Stimulated activated naive CD4-positive, alpha-beta T cell treated with Interleukin-2 at 50 U/mL for 16 hours (primary cell): ENCODE data around the gene RCSD1.
A peak's percentile ranks its signal among the peaks of the same experiment; 100 is the strongest.
"Not testable (repeated sequence)": the region's sequence is repeated elsewhere in the genome, so short reads cannot be mapped to it uniquely, and the experiment has no call there.

Experiments used
- DNase-seq: peaks from one replicate; lab custom pipeline; 2025; lab: John Stamatoyannopoulos, UW

The RCSD1 gene, protein sequence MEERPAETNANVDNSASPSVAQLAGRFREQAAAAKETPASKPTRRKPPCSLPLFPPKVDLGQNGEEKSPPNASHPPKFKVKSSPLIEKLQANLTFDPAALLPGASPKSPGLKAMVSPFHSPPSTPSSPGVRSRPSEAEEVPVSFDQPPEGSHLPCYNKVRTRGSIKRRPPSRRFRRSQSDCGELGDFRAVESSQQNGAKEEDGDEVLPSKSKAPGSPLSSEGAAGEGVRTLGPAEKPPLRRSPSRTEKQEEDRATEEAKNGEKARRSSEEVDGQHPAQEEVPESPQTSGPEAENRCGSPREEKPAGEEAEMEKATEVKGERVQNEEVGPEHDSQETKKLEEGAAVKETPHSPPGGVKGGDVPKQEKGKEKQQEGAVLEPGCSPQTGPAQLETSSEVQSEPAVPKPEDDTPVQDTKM

DNA sequence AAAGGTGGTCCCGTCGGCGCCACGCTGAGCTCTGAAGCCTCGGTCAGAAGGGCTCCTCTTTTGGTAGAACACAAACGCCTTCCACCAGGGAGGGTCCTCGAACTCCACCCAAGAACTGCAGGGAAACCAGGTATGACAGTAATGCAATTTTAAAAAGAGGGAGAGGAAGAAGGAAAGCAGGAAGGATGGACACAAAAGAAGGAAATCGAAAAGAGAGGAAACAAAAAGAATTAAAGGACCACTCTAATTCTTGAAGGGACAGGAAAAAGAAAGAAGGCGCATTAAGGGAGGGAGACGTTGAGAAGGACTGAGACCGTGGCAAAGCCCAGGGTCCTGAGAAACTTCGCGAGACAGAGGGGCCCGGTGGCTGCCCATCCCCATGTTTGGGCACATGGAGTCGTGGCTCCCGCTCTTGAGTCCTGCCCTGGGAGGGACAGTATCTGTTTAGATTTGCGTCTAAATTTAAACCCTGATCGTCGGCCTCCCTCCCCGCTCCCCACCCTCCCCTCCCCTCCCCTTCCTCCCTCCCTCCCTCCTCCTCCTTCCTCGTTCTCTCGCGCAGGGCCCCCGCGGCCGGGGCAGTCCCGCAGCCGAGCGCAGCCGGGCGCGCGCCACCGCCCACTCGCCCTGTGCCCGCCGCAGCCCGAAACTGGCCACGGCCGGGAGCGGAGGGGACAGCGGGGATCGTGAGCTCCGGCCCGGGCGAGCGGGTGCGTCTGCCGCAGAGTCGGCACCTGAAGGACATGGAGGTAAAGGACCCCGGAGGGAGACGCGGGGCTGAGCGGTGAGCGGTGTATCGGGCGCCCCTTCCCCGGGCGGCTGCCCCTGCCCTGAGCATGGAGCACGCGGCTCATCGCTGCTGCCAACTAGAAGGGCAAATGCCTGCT lies at the start of gene RCSD1:
Gene RCSD1, plus strand, starts transcription at position 552 of the 887 bp plus-strand sequence. Its CDS starts 192 bp downstream, at position 744.
- peak; percentile 65 for DNase-seq

DNA sequence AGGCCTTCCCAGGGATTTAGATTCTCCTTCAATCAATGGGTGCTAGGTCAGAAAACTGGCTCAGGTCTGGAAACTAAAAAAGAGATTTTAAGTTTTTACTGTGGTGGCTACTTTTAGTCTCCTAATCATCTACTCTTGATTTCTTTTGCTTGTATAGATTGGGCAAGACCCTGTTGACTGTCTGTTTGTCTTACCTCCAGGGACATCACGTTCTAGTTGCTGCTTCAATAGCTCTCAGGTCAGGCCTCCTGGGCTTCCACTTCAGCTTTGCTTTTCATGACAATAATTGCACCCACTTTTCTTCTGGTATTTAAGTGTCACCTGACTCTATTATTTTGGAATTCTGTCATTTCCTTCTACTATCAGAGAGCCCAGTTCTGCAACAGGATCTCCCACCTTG lies 48.0 kb upstream of the RCSD1 start:
- DNase-seq, result no peak

DNA sequence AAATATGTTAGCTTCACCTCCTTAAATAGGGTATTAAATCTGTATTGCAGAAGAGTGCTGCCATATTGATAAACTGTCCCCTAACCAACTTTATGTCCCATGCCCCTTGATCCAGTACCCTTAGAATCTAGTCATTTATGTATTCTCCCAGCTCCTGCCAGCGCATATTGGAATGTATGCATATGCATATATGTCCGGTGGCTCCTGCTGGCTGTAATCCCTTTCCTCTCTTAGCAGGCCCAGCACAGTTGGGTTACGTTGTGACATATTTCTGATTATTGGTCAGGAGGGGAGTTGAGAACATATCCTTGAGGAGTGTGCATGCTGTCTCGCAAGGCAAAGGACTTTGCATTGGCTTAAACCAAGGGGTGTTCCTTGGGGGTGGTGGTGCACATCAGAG lies 47.3 kb upstream of the RCSD1 start:
- DNase-seq, result no peak

DNA sequence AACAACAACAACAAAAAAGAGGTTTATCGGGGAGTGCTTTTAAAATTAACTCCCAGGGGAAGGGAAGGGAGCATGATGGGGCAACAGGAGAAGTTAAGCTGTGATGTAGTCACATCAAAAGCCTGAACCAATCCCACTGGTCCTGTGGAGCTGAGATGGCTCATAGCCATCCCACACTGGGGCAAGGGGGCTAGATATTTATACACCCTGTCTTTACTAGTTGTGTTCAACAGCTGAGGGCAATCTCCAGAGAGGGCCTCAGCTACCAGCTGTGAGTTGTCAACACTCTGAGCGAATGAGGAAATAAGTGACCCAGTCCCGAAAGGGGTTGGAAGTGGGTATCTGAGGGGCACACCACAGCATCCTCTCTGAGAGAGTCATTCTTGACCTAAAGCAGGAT lies 45.5 kb upstream of the RCSD1 start:
- DNase-seq, result no peak

DNA sequence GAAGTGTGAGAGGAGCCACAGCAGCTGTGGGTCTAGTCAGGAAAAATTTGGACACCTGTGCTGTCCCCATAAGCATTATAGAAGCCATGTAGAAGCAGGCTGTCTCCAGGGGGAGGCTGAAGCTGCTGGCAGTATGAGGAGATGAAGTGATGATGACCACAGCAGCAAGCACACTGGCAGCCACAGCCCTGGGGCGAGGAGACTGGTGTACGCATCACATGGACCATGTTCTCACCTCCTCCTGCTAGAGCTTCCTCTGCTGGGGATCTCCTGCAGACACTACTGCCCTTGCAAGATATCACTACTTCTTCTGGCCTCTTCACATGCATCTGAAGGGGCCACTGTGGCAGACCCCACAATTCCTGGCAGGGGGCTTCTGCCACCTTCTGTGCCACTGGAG lies 42.7 kb upstream of the RCSD1 start:
- DNase-seq, result no peak

DNA sequence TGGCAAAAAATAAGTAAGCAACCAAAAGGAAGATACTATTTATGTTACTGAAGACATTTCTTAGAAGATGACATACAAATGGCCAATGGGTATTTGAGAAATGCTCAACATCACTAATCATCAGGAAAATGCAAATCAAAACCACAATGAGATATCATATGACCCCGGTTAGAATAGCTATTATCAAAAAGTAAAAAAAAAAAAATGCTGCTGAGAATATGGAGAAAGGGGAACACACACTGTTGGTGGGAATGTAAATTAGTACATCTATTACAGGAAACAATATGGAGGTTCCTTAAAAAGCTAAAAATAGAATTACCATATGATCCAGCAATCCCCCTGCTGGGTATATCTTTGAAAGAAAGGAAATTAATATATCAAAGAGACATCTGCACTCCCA lies 42.2 kb upstream of the RCSD1 start:
- no peak for DNase-seq

DNA sequence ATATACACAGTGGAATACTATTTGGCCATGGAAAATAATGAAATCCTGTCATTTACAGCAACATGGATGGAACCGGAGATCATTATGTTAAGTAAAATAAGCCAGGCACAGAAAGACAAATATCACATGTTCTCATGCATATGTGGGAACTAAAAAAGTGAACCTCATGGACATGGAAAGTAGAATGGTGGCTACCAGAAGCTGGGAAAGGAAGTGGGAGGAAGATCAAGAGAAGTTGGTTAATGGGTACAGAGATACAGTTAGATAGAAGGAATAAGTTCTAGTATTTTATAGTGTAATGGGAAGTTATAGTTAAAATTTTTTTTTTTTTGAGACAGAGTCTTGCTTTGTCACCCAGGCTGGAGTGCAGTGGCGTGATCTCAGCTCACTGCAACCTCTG lies 41.7 kb upstream of the RCSD1 start:
- DNase-seq, result no peak

DNA sequence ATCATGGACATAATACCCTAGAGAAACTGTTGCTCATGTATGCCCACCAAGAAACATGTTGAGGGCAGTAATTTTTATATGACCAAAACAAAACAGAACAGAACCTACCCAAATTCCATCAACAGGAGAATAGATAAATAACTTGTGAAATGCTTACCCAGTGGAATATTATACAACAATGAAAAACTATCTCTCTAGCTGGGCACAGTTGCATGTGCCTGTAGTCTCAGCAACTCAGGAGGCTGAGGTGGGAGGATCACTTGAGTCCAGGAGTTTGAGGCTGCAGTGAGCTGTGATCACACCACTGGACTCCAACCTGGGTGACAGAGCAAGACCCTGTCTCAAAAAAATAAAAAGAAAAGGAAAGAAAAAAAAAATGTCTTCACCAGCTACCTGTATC lies 37.6 kb upstream of the RCSD1 start:
- DNase-seq, result no peak

DNA sequence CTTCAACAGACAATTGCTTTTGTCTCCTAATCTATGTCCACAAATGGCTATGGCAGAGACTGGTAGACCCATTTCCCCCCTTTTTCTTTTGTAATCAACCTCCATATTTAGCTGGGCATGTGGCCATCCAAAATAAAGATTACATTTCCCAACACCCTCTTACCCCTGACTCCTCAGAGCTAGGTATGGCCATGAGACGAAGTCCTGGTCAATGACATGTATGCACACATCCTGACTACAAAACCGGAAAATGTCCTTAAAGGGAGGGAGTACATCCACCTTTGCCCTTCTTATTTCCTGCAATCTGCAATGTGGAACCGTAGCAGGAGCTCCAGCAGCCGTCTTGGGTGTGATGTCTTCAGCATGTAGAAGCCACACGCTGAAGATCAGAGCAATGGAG lies 36.2 kb upstream of the RCSD1 start:
- no peak for DNase-seq

DNA sequence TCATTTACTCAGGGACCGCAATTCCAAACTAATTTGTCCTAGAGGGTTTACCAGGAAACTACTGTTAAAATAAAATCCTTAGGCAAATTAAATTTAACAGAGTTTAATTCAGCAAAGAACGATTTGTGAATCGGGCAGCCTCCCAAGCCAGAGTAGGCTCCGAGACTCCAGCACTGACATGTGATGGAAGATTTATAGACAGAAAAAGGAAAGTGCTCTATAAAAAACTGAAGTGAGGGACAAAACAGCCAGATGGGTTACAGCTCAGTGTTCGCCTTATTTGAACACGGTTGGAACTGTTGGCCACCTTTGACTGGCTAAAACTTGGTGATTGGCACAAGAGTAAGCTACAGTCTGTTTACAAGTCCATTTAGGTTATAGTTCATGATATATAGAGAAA lies 35.2 kb upstream of the RCSD1 start:
- DNase-seq, result no peak

DNA sequence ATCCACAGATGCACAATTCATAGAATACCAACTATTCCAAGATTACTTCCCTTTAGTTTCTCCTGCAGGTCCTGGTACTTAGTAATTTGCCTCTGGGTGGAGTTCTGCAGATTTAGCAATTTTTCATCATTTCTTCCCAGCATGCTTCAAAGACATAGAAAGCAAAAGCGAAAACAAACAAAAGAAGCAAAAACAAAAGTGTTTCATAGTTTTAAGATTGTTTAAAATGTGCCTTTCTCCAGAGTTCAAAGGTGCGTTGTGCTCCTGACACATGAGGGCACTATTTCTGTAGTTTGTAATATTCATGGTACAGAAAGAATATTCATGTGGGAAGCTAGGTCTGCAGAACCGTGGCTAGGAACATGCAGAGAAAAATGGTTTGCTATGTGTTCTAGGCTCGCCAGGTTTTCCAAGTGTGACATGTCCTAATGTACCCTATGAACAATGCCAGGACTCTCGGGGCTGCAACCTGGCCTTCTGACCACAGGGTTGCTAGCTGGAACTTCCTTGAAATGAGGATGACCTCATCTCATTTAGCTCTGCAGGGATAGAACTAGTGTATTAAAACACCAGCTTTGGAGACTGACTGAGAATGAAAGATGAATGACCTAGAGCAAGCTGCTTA lies 30.0 kb upstream of the RCSD1 start:
- DNase-seq, result peak; percentile 22

DNA sequence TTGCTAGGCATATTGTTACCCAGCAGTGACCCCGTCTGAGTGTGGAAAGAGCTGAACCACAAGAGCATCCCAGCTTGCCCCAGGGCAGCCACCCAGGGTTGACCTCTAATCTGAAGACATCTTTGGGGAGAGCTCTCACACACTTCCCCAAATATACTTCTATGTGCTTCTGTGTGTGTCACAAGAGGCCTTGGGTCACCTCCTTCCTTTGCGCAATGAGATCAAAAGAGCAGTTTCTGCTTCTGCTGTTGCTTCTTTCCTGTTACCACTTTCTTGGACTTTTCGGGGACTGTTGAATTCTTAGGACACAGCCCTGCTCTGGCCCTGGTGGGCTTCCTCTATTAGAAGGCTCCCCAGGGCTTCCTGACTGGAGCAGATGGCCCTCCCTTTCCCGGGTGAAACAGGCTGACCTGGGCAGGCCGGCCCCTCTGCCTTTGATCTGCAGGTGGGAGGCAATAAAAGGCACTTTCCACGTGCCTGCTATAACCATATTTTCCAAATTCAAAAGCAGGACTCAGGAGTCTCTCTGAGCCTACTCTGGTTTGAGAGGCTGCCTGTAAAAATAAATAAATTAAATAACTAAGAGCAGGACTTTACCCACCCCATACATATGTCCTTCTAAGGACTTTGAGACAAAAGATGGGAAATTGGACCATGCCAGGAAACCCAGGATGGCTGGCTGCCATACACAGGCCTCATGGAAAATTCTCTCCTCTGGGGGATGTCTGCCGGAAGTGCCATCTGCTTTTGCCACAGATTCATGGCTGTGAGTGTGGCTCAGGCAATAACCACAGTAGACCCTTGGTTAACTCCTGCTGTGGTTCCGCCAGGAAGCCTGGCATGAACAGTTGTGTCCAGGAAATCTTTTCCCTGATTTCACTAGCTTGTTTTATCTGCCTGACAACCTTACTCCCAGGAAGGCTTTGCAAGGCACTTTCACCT lies 28.3 kb upstream of the RCSD1 start:
- DNase-seq, result no peak

DNA sequence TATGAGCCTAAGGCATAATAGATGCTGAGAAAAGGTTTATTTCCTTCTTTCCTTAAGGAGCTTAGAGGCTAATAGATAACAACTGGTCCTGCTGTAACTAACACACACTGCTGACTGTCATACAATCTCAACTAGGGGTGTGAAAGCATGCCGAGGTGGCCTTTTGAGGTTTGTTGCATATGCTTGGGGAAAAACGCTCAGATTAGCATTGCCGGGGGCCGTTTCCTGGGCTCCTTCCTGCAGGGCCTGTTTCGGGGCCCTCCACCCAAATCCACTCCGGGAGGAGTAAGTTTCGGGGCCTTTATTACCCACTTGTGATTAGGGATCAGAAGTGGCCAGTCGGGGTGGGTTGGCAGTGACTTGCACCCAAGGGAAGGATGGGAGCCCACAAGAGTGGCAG lies 27.2 kb upstream of the RCSD1 start:
- no peak for DNase-seq

DNA sequence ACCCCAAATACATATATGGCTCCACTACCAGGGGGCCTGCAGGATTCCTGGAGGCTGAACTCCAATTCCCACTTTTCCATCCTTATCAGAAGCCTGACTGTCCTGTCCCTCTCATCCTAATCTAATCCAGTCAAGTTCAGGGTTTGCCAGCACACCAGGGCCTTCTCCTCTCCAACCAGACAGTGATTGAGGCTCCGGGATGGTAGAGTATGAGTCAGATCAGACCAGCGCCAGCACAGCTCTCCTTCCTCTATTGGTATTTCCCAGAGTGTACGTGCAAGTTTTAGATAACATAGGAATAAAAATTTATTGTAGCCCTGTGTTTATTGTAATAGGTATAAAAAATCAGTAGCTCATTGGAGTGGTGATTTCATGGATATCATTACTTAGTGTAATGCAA lies 24.5 kb upstream of the RCSD1 start:
- no peak for DNase-seq

DNA sequence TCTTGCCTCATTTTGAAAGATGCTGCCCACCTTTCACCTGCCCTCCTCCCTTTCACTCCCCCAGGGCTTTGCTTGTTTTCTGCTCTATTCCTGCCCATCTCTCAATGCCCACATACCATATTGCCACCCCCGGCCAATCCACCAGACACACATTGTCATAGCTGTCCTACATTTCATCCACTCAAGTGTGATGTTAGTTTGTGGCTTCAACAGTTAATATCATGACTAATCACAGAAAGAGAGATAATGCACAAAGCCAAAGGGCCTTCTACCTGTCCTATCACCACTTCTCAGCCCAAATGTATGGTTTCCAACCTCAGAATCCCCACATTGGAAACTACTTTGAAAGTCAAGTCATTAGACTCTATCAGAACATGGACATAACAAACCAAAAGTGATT lies 18.0 kb upstream of the RCSD1 start:
- DNase-seq, result no peak

DNA sequence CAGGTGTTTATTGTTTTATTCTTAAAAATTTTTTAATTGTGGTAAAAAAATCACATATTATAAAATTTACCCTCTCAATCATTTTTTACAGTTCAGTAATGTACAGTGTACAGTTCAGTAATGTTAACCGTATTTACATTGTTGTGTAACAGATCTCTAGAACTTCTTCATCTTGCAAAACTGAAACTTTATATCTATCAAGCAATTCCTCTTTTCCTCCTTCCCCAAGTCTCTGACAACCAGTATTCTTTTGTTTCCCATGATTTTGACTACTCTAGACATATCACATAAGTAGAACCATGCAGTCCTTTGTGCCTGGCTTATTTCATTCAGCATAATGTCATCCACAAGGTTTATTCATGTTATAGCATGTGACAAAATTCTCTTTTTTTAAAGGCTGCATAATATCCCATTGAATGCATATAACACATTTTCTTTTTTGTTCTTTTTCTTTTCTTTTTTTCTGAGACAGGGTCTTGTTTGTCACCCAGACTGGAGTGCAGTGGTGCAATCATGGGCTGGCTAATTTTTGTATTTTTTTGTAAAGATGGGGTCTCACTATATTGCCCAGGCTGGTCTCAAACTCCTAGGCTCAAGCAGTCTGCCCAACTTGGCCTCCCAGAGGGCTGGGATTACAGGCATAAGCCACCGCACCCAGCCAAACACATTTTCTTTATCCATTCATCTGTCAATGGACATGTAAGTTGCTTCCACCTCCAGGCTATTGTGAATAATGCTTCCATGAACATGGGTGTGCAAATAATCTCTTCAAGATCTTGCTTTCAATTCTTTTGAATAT lies 17.2 kb upstream of the RCSD1 start:
- no peak for DNase-seq

DNA sequence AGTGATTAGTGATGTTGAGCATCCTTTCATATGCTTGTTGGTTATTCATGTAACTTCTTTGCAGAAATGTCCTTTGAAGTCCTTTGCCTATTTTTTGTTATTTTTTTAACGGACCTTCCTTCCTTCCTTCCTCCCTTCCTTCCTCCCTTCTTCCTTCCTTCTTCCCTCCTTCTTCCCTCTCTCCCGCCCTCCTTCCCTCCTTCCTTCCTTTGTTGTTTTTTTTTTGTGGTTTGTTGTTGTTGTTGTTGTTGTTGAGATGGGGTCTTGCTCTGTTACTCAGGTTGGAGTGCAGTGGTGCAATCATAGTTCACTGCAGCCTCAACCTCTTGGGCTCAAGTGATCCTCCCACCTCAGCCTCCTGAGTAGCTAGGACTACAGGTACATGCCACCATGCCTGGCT lies 16.0 kb upstream of the RCSD1 start:
- not testable (repeated sequence) for DNase-seq

DNA sequence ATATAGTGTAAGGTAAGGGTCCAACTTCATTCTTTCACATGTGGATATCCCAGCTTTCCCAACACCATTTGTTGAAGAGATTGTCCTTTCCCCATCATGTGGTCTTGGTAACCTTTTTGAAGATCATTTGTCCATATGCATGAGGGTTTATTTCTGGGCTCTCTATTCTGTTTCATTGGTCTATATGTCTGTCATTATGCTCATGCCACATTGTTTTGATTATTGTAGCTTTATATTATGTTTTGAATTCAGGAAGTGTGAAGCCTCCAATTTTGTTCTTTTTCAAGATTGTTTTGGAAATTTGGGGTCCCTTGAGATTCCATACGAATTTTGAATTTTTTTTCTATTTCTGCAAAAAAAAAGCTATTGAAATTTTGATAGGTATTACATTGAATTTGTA lies 15.2 kb upstream of the RCSD1 start:
- DNase-seq, result no peak

DNA sequence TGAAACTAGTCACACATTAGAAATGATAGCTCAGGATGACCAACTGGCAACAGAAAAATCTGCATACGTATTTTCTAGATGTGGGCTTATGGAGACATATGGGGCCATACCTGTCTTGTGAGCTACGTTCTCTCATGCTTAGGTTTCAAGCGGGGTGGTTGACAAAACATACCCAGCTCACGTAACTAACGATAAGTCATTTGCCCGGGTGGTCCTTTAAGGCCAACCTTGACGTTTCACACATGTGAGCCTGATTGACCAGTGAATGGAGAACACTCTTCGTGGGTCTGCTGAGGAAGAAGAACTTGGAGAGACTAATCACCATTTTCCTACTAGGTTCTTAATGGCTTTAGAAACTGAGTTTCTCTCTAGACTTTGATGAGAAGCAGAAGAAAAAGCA lies 13.5 kb upstream of the RCSD1 start:
- DNase-seq, result no peak
